OCI-LY3 (cell line): ENCODE data around the gene UBAC2.

Experiments
- H2AFZ ChIP-seq: fragments of 200-600, 300-600 bp; shearing (Covaris generic); 2 replicates; pipeline ENCODE4 v1.6.0; 2014; ENCODE audit warnings: antibody characterized with exemption, low read depth, low read length
- H3K27ac ChIP-seq: fragments of 200-600, 300-600 bp; sonication (generic); 2 replicates; pipeline ENCODE4 v1.5.1; 2014; ENCODE audit warnings: mild to moderate bottlenecking, low read length, moderate library complexity, mixed read lengths
- H3K27me3 ChIP-seq: fragments of 200-600, 300-600 bp; sonication (generic); 2 replicates; pipeline ENCODE4 v1.6.1; 2014; ENCODE audit warnings: low read depth, low read length, mixed read lengths
- H3K36me3 ChIP-seq: fragments of 200-600, 300-600 bp; sonication (generic); replicated peaks from 2 replicates; pipeline ENCODE3; 2014; ENCODE audit warnings: low read depth, low read length, mixed read lengths
- H3K4me1 ChIP-seq: fragments of 300-600, 200-600 bp; sonication (generic); 2 replicates; pipeline ENCODE4 v1.6.1; 2014; ENCODE audit warnings: low read length, mixed read lengths
- H3K4me2 ChIP-seq: fragments of 200-600, 300-600 bp; sonication (generic); 2 replicates; pipeline ENCODE4 v1.6.1; 2014; ENCODE audit warnings: low read length, mixed read lengths
- H3K4me3 ChIP-seq: fragments of 300-600, 200-600 bp; sonication (generic); 2 replicates; pipeline ENCODE4 v1.5.1; 2014; ENCODE audit warnings: antibody characterized with exemption, mild to moderate bottlenecking, low read length, moderate library complexity
- H3K79me2 ChIP-seq: fragments of 300-600, 200-600 bp; shearing (Covaris generic); 2 replicates; pipeline ENCODE4 v1.6.1; 2014; ENCODE audit warnings: mild to moderate bottlenecking, low read length, mixed read lengths
- H3K9ac ChIP-seq: fragments of 300-600, 200-600 bp; shearing (Covaris generic); 2 replicates; pipeline ENCODE4 v1.6.0; 2014; ENCODE audit warnings: mild to moderate bottlenecking, low read length, moderate library complexity
- H3K9me3 ChIP-seq: fragments of 200-600, 300-600 bp; shearing (Covaris generic); 2 replicates; pipeline ENCODE4 v1.6.1; 2014; ENCODE audit warnings: low read length, mixed read lengths; ENCODE audit not compliant: insufficient read depth
- H4K20me1 ChIP-seq: fragments of 200-600, 300-600 bp; sonication (generic); 2 replicates; pipeline ENCODE4 v1.6.1; 2016; ENCODE audit warnings: low read length, mixed read lengths; ENCODE audit not compliant: insufficient read depth
- EZH2phosphoT487 ChIP-seq: fragments of 200-600 bp; shearing (Covaris generic); IDR thresholded peaks from 2 replicates; pipeline ENCODE4 v1.6.1; 2018; ENCODE audit warnings: antibody characterized with exemption, mixed run types, low read depth
- TF ChIP-seq, protein P1 (sequence below): fragments of 200-600, 300-600 bp; sonication (generic); IDR thresholded peaks from 2 replicates; pipeline ENCODE4 v1.5.1; 2014; ENCODE audit warnings: antibody characterized with exemption, low read length, low read depth

The UBAC2 gene

DNA sequence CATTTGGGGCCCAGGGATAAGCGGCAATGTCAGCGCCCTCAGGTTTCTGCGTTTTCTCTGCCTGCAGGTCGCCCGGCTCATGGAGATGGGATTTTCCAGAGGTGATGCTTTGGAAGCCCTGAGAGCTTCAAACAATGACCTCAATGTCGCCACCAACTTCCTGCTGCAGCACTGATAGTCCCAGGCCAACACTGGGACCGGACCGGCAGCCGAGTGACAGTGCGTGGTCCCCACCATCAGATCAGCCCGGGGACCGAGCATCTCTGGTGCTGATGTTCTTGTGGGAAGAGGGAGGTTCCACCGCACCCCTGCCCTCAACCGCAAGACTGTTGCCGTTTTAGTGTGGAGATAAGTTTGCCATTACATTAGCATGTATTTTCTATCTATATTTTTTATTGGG is 184.5 kb downstream of the UBAC2 start:
- H3K79me2 ChIP-seq, result no peaks in the 10 kb centered on the region
- no peak overlapping the region for H3K4me3 ChIP-seq
- H3K4me1 ChIP-seq, result peaks cover 47% of the 10 kb centered on the region
- no peak overlapping the region for H2AFZ ChIP-seq
- H4K20me1 ChIP-seq, result no peaks in the 10 kb centered on the region
- H3K4me2 ChIP-seq, result no peak overlapping the region
- H3K9me3 ChIP-seq, result no peaks in the 10 kb centered on the region
- peaks cover 4% of the 10 kb centered on the region for H3K36me3 ChIP-seq
- H3K27me3 ChIP-seq, result no peaks in the 10 kb centered on the region; the same call in 1 of the 2 replicates
- H3K9ac ChIP-seq, result no peak overlapping the region
- H3K27ac ChIP-seq, result no peak overlapping the region
- TF ChIP-seq, protein P1, sequence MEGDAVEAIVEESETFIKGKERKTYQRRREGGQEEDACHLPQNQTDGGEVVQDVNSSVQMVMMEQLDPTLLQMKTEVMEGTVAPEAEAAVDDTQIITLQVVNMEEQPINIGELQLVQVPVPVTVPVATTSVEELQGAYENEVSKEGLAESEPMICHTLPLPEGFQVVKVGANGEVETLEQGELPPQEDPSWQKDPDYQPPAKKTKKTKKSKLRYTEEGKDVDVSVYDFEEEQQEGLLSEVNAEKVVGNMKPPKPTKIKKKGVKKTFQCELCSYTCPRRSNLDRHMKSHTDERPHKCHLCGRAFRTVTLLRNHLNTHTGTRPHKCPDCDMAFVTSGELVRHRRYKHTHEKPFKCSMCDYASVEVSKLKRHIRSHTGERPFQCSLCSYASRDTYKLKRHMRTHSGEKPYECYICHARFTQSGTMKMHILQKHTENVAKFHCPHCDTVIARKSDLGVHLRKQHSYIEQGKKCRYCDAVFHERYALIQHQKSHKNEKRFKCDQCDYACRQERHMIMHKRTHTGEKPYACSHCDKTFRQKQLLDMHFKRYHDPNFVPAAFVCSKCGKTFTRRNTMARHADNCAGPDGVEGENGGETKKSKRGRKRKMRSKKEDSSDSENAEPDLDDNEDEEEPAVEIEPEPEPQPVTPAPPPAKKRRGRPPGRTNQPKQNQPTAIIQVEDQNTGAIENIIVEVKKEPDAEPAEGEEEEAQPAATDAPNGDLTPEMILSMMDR, result no peak
- no peak for TF ChIP-seq EZH2phosphoT487

DNA sequence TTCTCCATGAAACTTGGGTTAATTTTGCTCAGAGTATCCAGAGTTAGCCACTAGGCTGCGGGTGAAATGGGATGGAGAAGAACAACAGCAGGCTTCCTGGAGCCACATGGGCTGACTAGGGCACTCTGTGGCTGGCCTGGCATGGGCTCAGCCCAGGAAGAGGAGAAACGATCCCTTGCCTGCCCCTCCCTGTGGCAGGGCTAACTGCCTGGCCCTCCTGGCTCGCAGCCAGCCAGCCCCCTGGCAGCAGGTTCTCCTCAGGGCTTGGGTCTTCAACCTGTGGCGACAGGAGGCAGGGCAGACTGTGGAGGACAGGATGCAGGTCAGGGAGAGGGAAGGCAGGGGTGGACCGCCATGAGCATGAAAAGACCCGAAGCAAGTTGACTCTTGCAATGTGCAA is 185.3 kb downstream of the UBAC2 start:
- peaks cover 39% of the 10 kb centered on the region for H3K4me1 ChIP-seq
- H3K9me3 ChIP-seq, result no peaks in the 10 kb centered on the region
- H4K20me1 ChIP-seq, result no peaks in the 10 kb centered on the region
- no peak overlapping the region for H2AFZ ChIP-seq
- H3K27me3 ChIP-seq, result no peaks in the 10 kb centered on the region; the same call in 1 of the 2 replicates
- no peak overlapping the region for H3K9ac ChIP-seq
- TF ChIP-seq, protein P1, result no peak
- no peak for TF ChIP-seq EZH2phosphoT487
- no peak overlapping the region for H3K27ac ChIP-seq
- H3K4me2 ChIP-seq, result no peak overlapping the region
- H3K79me2 ChIP-seq, result no peaks in the 10 kb centered on the region
- H3K36me3 ChIP-seq, result peaks cover 4% of the 10 kb centered on the region
- no peak overlapping the region for H3K4me3 ChIP-seq

DNA sequence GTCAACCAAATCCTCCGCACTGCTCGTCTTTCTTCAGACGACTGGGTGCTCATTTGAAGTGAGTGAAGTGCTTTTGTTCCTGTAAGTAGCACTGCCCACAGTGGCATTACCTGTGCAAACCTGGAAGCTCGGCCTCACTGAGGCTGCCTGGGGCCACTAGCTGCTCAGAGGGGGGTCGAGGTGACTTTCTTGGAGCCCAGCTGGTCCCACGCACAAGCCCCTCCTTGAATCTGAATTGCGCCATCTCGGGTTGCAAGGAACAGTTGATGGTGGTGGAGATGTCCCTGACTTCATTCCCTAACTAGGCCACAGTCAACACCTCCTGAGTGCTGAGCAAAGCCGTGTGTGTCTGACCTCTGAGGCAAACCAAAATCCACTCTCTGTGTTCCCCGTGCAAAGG is 185.8 kb downstream of the UBAC2 start:
- Histone ChIP-seq H3K27ac (peak overlapping the region; percentile 5; the same call in 1 of the 2 replicates), H2AFZ (no peak overlapping the region), H3K79me2 (no peaks in the 10 kb centered on the region), H3K9ac (peak overlapping the region; percentile 46; the same call in 1 of the 2 replicates), H3K4me3 (no peak overlapping the region), H4K20me1 (no peaks in the 10 kb centered on the region), H3K4me1 (peaks cover 34% of the 10 kb centered on the region), H3K27me3 (no peaks in the 10 kb centered on the region; the same call in 1 of the 2 replicates), H3K4me2 (no peak overlapping the region), H3K9me3 (no peaks in the 10 kb centered on the region), H3K36me3 (peaks cover 4% of the 10 kb centered on the region)
- no peak for TF ChIP-seq EZH2phosphoT487
- TF ChIP-seq, protein P1, result no peak

DNA sequence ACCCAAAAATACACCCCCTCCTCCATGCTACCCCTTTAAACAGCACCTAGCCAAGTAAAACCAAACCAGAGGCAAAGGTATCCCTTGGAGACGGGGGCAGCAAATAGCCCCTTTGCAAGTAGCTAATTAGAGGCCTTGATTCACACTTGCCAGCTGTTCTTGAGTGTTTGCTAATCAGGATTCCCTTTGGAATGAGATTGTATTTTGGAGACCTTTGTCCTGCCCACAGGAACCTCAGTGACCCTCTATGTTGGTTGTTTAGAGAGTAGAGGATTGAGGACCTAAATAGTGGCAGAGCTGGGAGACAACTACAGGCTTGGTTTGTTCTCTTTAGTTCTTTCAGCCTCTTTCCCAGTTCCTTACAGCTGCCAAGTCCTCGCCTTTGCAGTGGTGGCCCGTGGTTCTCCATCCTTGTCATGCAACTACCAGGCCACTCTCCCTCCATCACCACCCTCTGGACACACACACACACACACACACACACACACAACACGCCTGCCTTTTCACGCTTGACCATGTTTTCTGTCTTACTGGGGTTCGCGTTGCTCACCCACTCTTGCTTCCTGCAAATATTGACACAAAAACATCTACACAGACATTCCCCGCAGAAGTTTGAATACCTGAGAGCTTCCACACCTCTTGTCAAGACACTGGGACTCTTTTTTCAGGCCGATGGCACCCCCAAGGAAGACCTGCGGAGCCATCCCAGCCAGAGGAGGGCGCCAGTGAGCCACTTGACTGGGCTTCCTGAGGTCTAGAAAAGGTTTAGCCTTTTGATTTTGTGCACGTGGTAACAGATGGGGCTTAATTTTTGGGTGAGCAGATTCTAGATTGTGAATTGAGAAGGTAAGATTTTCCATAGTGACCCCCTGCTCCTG is 186.5 kb downstream of the UBAC2 start:
- H3K4me3 ChIP-seq, result no peak overlapping the region
- H4K20me1 ChIP-seq, result no peaks in the 10 kb centered on the region
- peak overlapping the region; percentile 5; the same call in 1 of the 2 replicates for H3K27ac ChIP-seq
- H3K79me2 ChIP-seq, result no peaks in the 10 kb centered on the region
- no peaks in the 10 kb centered on the region for H3K27me3 ChIP-seq
- H3K9me3 ChIP-seq, result no peaks in the 10 kb centered on the region
- H3K9ac ChIP-seq, result peak overlapping the region; percentile 46
- peak overlapping the region; percentile 68 for H2AFZ ChIP-seq
- no peak for TF ChIP-seq EZH2phosphoT487
- TF ChIP-seq, protein P1, result peak; percentile 100
- H3K4me1 ChIP-seq, result peaks cover 27% of the 10 kb centered on the region
- H3K36me3 ChIP-seq, result peaks cover 4% of the 10 kb centered on the region
- H3K4me2 ChIP-seq, result peak overlapping the region; percentile 44
